ENCODE results near the gene HSFX1.
"Not testable (repeated sequence)": the region's sequence is repeated elsewhere in the genome, so short reads cannot be mapped to it uniquely, and the experiment has no call there.

HSFX1 gene

DNA sequence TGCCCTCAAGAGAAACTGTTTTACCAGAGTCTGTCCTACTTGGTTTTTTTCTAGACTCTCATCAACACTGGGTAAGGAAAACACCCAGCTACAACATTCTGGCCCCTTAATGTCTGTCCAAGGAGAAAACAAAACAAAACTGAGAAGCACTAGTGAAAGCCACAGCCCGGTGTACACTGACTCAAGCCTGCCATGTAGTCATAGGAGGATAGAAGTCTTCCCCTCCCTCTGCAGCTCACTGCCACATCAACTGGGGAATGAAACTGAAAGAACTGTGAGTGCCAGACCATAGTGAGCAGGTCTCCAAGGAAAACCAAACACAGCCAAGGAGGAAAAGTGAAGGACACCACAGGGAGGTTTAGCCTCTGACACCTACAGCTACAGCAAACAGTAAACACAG is 21.7 kb downstream of the HSFX1 start:
- H3K4me3 ChIP-seq (ENCODE audit: low read depth, low read length); H2AFZ ChIP-seq; H3K4me1 ChIP-seq; H3K27ac ChIP-seq; H3K79me2 ChIP-seq; H3K36me3 ChIP-seq (ENCODE audit: control insufficient read depth, insufficient read depth, low read length); H3K27me3 ChIP-seq (ENCODE audit: control insufficient read depth, insufficient read depth, low read length); H3K9ac ChIP-seq; H3K9me3 ChIP-seq (ENCODE audit: control insufficient read depth, low read length); H3K4me2 ChIP-seq (ENCODE audit: low read length): not testable (repeated sequence)

DNA sequence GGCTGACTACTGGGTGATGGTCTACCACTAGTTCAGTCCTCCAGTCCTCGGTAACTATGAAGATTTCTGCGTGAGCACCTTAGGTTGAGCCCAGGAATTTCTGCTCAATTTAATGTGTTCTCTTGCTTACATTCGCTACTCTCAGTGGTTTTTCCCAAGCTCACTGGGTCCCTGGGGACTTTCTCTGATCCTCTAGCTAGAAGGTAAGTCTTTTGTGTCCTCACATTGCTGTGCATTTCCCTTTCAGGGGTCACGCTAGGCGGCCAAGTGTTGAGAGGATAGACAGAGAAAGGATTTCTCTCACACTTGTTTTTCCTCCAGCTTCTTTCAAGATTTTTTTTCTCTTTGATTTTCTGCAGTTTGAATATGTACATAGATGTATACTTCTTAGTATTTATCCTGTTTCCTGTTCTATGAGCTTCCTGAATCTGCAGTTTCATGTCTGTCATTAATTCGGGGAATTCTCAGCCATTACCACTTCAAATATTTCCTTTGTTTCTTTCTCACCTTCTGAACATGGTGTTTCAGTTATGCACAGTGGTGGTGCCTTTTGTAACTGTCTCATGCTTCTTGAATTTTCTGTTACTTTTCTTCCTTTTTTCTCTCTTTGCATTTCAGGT is 25.3 kb downstream of the HSFX1 start:
- Histone ChIP-seq H3K27ac (no peak overlapping the region), H3K4me3 (ENCODE audit: low read depth, low read length) (no peak overlapping the region), H3K9ac (no peak overlapping the region), H3K4me1 (no peaks in the 10 kb centered on the region), H2AFZ (no peak overlapping the region), H3K9me3 (ENCODE audit: control insufficient read depth, low read length) (no peaks in the 10 kb centered on the region), H3K79me2 (no peaks in the 10 kb centered on the region), H3K27me3 (ENCODE audit: control insufficient read depth, insufficient read depth, low read length) (no peaks in the 10 kb centered on the region), H3K36me3 (ENCODE audit: control insufficient read depth, insufficient read depth, low read length) (no peaks in the 10 kb centered on the region), H3K4me2 (ENCODE audit: low read length) (no peak overlapping the region)
- TF ChIP-seq, protein P1, sequence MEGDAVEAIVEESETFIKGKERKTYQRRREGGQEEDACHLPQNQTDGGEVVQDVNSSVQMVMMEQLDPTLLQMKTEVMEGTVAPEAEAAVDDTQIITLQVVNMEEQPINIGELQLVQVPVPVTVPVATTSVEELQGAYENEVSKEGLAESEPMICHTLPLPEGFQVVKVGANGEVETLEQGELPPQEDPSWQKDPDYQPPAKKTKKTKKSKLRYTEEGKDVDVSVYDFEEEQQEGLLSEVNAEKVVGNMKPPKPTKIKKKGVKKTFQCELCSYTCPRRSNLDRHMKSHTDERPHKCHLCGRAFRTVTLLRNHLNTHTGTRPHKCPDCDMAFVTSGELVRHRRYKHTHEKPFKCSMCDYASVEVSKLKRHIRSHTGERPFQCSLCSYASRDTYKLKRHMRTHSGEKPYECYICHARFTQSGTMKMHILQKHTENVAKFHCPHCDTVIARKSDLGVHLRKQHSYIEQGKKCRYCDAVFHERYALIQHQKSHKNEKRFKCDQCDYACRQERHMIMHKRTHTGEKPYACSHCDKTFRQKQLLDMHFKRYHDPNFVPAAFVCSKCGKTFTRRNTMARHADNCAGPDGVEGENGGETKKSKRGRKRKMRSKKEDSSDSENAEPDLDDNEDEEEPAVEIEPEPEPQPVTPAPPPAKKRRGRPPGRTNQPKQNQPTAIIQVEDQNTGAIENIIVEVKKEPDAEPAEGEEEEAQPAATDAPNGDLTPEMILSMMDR (IDR thresholded peaks at IDR 0.05): no peak

DNA sequence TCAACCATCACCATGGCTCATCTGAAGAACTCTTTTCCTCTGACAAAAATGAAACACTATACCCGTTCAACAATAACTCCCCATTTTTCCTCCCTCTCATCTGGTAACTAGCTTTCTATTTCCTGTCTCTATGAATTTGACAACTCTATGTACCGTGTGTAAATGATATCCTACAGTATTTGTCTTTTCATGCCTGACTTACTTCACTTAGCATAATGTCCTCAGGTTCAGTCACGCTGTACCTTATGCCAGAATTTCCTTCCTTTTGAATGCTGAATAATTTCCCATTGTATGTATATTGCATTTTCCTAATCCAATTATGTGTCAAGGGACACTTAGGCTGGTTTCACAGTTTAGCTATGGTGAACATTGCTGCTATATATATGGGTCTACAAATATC is 26.1 kb downstream of the HSFX1 start:
- H3K4me3 ChIP-seq (ENCODE audit: low read depth, low read length): no peak overlapping the region
- no peak overlapping the region for H3K9ac ChIP-seq
- no peaks in the 10 kb centered on the region for H3K9me3 ChIP-seq (ENCODE audit: control insufficient read depth, low read length)
- TF ChIP-seq, protein P1 (IDR thresholded peaks at IDR 0.05): no peak
- H3K79me2 ChIP-seq: no peaks in the 10 kb centered on the region
- no peak overlapping the region for H3K27ac ChIP-seq
- no peak overlapping the region for H2AFZ ChIP-seq
- no peaks in the 10 kb centered on the region for H3K4me1 ChIP-seq
- no peak overlapping the region for H3K4me2 ChIP-seq (ENCODE audit: low read length)
- no peaks in the 10 kb centered on the region for H3K36me3 ChIP-seq (ENCODE audit: control insufficient read depth, insufficient read depth, low read length)
- no peaks in the 10 kb centered on the region for H3K27me3 ChIP-seq (ENCODE audit: control insufficient read depth, insufficient read depth, low read length)

DNA sequence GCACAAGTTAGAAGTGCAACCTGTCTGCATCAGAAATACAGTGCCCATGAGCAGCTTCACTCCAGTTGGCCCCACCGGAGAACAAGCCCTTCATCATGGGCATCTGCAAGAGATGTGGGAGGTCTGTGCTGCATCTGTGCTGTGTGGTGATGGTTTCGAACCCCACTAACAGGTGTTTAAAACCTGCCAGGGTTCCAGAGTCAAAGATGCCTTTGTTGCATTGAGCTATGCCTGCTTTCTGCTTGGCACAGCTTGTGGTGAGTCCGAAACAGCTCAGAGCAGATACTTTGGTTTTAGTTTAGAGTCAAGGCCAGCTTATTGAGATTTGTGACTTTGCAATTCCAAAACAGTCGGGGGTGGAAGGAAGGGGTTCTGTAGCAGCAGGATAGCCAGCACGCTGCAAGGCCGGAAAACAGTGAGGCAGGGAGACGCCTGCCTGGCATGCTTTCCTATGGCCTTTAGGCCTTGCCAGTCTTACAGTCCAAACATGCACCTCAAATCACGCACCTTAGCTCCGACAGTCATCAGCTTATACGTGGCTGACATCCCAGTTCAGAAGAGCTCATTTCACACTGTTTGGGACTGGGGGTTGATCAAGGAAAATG is 29.7 kb downstream of the HSFX1 start:
- Histone ChIP-seq H3K36me3 (ENCODE audit: control insufficient read depth, insufficient read depth, low read length) (no peaks in the 10 kb centered on the region), H3K79me2 (no peaks in the 10 kb centered on the region), H2AFZ (no peak overlapping the region), H3K27ac (no peak overlapping the region), H3K9ac (no peak overlapping the region), H3K27me3 (ENCODE audit: control insufficient read depth, insufficient read depth, low read length) (no peaks in the 10 kb centered on the region), H3K4me2 (ENCODE audit: low read length) (no peak overlapping the region), H3K4me3 (ENCODE audit: low read depth, low read length) (no peak overlapping the region), H3K9me3 (ENCODE audit: control insufficient read depth, low read length) (no peaks in the 10 kb centered on the region), H3K4me1 (no peaks in the 10 kb centered on the region)
- TF ChIP-seq, protein P1 (IDR thresholded peaks at IDR 0.05): no peak

DNA sequence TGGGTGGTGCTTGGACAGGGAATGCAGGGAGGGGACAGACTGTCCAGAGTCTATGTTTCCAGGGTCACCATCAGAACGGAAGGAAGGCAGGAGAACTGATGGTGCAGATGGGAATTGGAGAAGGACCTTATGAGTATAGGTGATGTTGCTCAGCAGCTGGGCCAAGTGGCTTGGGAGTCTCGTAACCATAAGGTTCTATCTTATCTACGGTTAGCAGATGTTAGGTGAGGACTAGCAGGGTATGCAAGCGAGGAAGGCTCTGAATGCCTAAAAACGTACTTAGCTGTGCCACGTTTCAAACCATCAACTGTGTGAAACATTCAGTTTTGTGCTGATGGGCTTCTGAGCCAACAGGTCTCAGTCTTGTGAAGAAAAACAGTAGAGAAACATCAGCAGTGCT is 30.2 kb downstream of the HSFX1 start:
- H3K36me3 ChIP-seq (ENCODE audit: control insufficient read depth, insufficient read depth, low read length): no peaks in the 10 kb centered on the region
- no peaks in the 10 kb centered on the region for H3K4me1 ChIP-seq
- no peaks in the 10 kb centered on the region for H3K9me3 ChIP-seq (ENCODE audit: control insufficient read depth, low read length)
- no peak overlapping the region for H2AFZ ChIP-seq
- no peaks in the 10 kb centered on the region for H3K27me3 ChIP-seq (ENCODE audit: control insufficient read depth, insufficient read depth, low read length)
- no peak overlapping the region for H3K27ac ChIP-seq
- H3K9ac ChIP-seq: no peak overlapping the region
- no peak overlapping the region for H3K4me2 ChIP-seq (ENCODE audit: low read length)
- TF ChIP-seq, protein P1 (IDR thresholded peaks at IDR 0.05): no peak
- no peaks in the 10 kb centered on the region for H3K79me2 ChIP-seq
- H3K4me3 ChIP-seq (ENCODE audit: low read depth, low read length): no peak overlapping the region

Measured in parathyroid adenoma (tissue), 2 donors.